ENCODE measurements around the gene NDUFAF5. TPM values are rescaled to one million over a fixed set of nuclear protein-coding genes. Genes with fewer than 3 reads are reported as not detected.

Gene NDUFAF5
- total RNA-seq, 1 donor from 2014 or later = 19.4 TPM

GRCh38 chr20:13838664-13839063 is 53.8 kb downstream of the NDUFAF5 start:
- no peak for DNase-seq (ENCODE audit: extremely low spot score, unreplicated experiment)
- H3K27ac Mint-ChIP-seq (ENCODE audit: unreplicated experiment) = no peak overlapping the region
- peaks cover 6% of the 10 kb centered on the region for H3K27me3 Mint-ChIP-seq (ENCODE audit: unreplicated experiment)
- no peak overlapping the region for H3K4me3 Mint-ChIP-seq (ENCODE audit: unreplicated experiment)
- no peaks in the 10 kb centered on the region for H3K36me3 Mint-ChIP-seq (ENCODE audit: unreplicated experiment)
- TF ChIP-seq CTCF (IDR thresholded peaks at IDR 0.05) = no peak
- H3K4me1 Mint-ChIP-seq (ENCODE audit: unreplicated experiment) = no peaks in the 10 kb centered on the region
- no peaks in the 10 kb centered on the region for H3K9me3 Mint-ChIP-seq (ENCODE audit: unreplicated experiment)

- Mint-ChIP-seq H3K4me3 (ENCODE audit: unreplicated experiment) (no peak overlapping the region), H3K9me3 (ENCODE audit: unreplicated experiment) (no peaks in the 10 kb centered on the region), H3K4me1 (ENCODE audit: unreplicated experiment) (no peaks in the 10 kb centered on the region), H3K36me3 (ENCODE audit: unreplicated experiment) (no peaks in the 10 kb centered on the region), H3K27ac (ENCODE audit: unreplicated experiment) (no peak overlapping the region), H3K27me3 (ENCODE audit: unreplicated experiment) (peaks cover 6% of the 10 kb centered on the region)
- DNase-seq (ENCODE audit: extremely low spot score, unreplicated experiment) = no peak
- TF ChIP-seq CTCF (IDR thresholded peaks at IDR 0.05) = no peak
Measured at GRCh38 chr20:13839421-13840092, 54.7 kb downstream of the NDUFAF5 start.

GRCh38 chr20:13840093-13840465 is 55.3 kb downstream of the NDUFAF5 start:
- Mint-ChIP-seq H3K36me3 (ENCODE audit: unreplicated experiment) (no peaks in the 10 kb centered on the region), H3K4me1 (ENCODE audit: unreplicated experiment) (no peaks in the 10 kb centered on the region), H3K27me3 (ENCODE audit: unreplicated experiment) (peaks cover 6% of the 10 kb centered on the region), H3K27ac (ENCODE audit: unreplicated experiment) (no peak overlapping the region), H3K9me3 (ENCODE audit: unreplicated experiment) (no peaks in the 10 kb centered on the region), H3K4me3 (ENCODE audit: unreplicated experiment) (no peak overlapping the region)
- no peak for TF ChIP-seq CTCF (IDR thresholded peaks at IDR 0.05)
- DNase-seq (ENCODE audit: extremely low spot score, unreplicated experiment) = no peak

DNA sequence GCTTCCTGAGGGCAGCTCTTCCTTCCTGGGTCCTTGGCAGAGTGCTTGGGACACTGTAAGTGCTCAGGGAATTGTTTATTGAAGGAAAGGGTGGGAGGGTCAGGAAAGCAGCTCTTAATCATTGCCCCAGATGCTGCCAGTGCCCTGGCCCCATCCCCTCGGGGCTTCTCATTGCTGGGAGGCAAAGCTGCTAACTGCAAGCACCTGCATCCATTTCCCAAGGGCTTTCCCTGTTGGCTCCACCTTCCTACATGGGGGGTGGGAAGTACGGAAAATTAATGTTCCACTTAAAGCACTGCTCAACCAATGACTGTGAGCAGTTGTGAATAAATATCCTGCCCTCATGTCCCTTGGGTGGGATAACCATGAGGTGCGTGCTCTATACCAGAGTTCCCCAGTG is 56.4 kb downstream of the NDUFAF5 start:
- no peak for TF ChIP-seq CTCF (IDR thresholded peaks at IDR 0.05)
- Mint-ChIP-seq H3K4me3 (ENCODE audit: unreplicated experiment) (no peak overlapping the region), H3K4me1 (ENCODE audit: unreplicated experiment) (no peaks in the 10 kb centered on the region), H3K36me3 (ENCODE audit: unreplicated experiment) (no peaks in the 10 kb centered on the region), H3K27ac (ENCODE audit: unreplicated experiment) (no peak overlapping the region), H3K9me3 (ENCODE audit: unreplicated experiment) (no peaks in the 10 kb centered on the region), H3K27me3 (ENCODE audit: unreplicated experiment) (peaks cover 5% of the 10 kb centered on the region)
- no peak for DNase-seq (ENCODE audit: extremely low spot score, unreplicated experiment)

DNA sequence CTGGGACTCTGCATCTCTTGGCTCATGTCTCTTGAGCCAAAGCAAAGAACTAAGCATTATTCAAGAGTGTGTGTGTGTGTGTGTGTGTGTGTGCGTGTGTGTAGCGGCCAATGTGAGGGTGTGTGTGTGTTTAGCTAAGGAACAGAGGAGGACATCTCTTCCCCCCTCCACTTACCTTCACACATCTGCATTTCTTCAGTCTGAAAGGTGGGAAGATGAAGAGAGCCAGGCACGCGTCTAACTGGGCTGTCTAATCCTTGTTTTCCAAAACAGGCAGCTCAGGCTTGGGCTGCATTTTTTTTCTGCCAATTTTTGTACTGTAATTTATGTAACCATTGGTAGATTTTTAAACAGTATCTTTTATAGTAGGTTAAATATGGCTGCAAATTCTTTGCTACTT is 59.5 kb downstream of the NDUFAF5 start:
- no peaks in the 10 kb centered on the region for H3K4me1 Mint-ChIP-seq (ENCODE audit: unreplicated experiment)
- no peaks in the 10 kb centered on the region for H3K27me3 Mint-ChIP-seq (ENCODE audit: unreplicated experiment)
- no peaks in the 10 kb centered on the region for H3K36me3 Mint-ChIP-seq (ENCODE audit: unreplicated experiment)
- no peak for TF ChIP-seq CTCF (IDR thresholded peaks at IDR 0.05)
- no peak overlapping the region for H3K27ac Mint-ChIP-seq (ENCODE audit: unreplicated experiment)
- no peak overlapping the region for H3K4me3 Mint-ChIP-seq (ENCODE audit: unreplicated experiment)
- no peak for DNase-seq (ENCODE audit: extremely low spot score, unreplicated experiment)
- no peaks in the 10 kb centered on the region for H3K9me3 Mint-ChIP-seq (ENCODE audit: unreplicated experiment)

Data from osteocyte (in vitro differentiated cells).